ENCODE measurements around the gene MTM1. TPM values are rescaled to one million over a fixed set of nuclear protein-coding genes. Genes with fewer than 3 reads are reported as not detected.

Gene MTM1
- total RNA-seq, 1 donor from 2014 or later = 15.3 TPM

DNA sequence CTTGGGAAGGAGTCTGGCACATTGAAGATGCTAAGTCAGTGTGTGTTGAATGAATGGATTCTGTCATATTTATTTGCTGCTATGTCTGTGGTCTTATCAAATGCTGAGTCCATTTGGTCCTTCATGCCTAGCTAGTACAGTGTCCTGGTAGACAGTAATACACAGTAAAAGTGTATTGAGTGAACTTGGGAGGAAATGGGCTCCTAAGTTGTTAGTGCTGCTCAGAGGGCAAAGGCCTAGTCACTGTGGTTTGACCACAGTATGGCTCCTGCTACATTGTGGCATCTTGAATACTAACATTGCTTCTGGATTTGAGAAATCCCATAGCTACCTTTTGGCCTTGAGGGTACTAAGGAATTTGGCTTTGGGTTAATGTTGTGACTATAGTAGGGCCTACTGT, 33.9 kb downstream of the MTM1 start:
- Histone ChIP-seq H2AFZ (replicated peaks) (no peak overlapping the region), H3K79me2 (ENCODE audit: low read depth) (no peaks in the 10 kb centered on the region), H3K4me3 (no peak overlapping the region), H3K4me1 (no peaks in the 10 kb centered on the region), H3K27me3 (no peaks in the 10 kb centered on the region), H3K36me3 (no peaks in the 10 kb centered on the region), H3K27ac (no peak overlapping the region), H4K20me1 (ENCODE audit: low read depth) (no peaks in the 10 kb centered on the region), H3K9ac (no peak overlapping the region), H3F3A (ENCODE audit: low read depth) (no peaks in the 10 kb centered on the region), H3K4me2 (no peak overlapping the region), H3K9me3 (ENCODE audit: low read depth) (no peaks in the 10 kb centered on the region)
- Mint-ChIP-seq H3K27me3 (ENCODE audit: insufficient read depth, low read depth) (no peaks in the 10 kb centered on the region), H3K36me3 (peaks cover 4% of the 10 kb centered on the region), H3K4me3 (no peak overlapping the region), H3K9me3 (peaks cover 2% of the 10 kb centered on the region), H3K4me1 (no peaks in the 10 kb centered on the region), H3K27ac (no peak overlapping the region)
- no peak for TF ChIP-seq EZH2phosphoT487 (IDR thresholded peaks at IDR 0.05)
- TF ChIP-seq EZH2 (IDR thresholded peaks at IDR 0.05) = no peak
- no peak for DNase-seq (ENCODE audit: low spot score)

DNA sequence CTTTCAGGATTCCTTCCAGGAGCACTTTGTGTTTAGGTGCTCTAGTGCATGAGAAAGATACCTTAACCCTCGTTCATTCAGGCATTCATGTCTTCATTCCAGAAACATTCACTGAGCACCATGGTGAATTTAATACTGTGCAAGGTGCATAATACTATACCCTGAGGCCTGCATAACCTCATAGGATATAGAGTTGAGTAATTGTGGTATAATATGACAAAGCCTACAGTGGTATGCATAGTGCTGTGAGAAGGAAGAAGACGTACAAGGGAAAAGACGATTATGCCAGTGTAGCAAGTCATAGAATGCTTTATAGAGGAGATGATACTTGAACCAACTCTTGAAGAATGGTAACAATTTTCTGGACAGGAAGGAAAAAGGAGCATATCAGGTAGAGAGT, 34.3 kb downstream of the MTM1 start:
- Histone ChIP-seq H2AFZ (replicated peaks) (no peak overlapping the region), H3K79me2 (ENCODE audit: low read depth) (no peaks in the 10 kb centered on the region), H4K20me1 (ENCODE audit: low read depth) (no peaks in the 10 kb centered on the region), H3K9me3 (ENCODE audit: low read depth) (no peaks in the 10 kb centered on the region), H3K4me2 (no peak overlapping the region), H3K36me3 (no peaks in the 10 kb centered on the region), H3K4me1 (no peaks in the 10 kb centered on the region), H3K4me3 (no peak overlapping the region), H3K27ac (no peak overlapping the region), H3K9ac (no peak overlapping the region), H3F3A (ENCODE audit: low read depth) (no peaks in the 10 kb centered on the region), H3K27me3 (no peaks in the 10 kb centered on the region)
- Mint-ChIP-seq H3K36me3 (peaks cover 7% of the 10 kb centered on the region), H3K27me3 (ENCODE audit: insufficient read depth, low read depth) (no peaks in the 10 kb centered on the region), H3K4me1 (no peaks in the 10 kb centered on the region), H3K4me3 (no peak overlapping the region), H3K27ac (no peak overlapping the region), H3K9me3 (peaks cover 4% of the 10 kb centered on the region)
- TF ChIP-seq EZH2 (IDR thresholded peaks at IDR 0.05) (no peak), EZH2phosphoT487 (IDR thresholded peaks at IDR 0.05) (no peak)
- TF ChIP-seq, protein P1, sequence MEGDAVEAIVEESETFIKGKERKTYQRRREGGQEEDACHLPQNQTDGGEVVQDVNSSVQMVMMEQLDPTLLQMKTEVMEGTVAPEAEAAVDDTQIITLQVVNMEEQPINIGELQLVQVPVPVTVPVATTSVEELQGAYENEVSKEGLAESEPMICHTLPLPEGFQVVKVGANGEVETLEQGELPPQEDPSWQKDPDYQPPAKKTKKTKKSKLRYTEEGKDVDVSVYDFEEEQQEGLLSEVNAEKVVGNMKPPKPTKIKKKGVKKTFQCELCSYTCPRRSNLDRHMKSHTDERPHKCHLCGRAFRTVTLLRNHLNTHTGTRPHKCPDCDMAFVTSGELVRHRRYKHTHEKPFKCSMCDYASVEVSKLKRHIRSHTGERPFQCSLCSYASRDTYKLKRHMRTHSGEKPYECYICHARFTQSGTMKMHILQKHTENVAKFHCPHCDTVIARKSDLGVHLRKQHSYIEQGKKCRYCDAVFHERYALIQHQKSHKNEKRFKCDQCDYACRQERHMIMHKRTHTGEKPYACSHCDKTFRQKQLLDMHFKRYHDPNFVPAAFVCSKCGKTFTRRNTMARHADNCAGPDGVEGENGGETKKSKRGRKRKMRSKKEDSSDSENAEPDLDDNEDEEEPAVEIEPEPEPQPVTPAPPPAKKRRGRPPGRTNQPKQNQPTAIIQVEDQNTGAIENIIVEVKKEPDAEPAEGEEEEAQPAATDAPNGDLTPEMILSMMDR (IDR thresholded peaks at IDR 0.05) = no peak
- DNase-seq (ENCODE audit: low spot score) = no peak

DNA sequence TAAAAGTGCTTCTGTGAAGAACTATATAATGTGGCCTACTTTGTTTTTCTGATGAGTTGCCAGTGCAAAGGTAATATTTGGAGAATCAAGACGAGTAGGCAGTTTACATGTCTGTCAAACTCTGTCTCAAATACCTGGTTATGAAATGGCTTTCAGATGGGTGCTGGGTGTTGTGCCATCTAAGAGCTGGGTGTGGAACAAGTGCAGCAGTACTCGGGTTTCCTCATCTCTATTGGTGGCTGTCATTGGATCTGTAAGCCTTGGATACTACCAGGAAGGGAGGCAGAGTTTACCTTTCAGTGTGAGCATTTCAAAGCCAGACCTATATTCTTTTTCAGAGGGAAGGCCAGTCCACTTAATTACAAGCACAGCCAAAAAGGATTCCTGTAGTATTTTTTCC, 37.2 kb downstream of the MTM1 start:
- H3K4me3 ChIP-seq = no peak overlapping the region
- H3K9ac ChIP-seq = no peak overlapping the region
- no peaks in the 10 kb centered on the region for H3K27me3 ChIP-seq
- H3F3A ChIP-seq (ENCODE audit: low read depth) = no peaks in the 10 kb centered on the region
- TF ChIP-seq EZH2phosphoT487 (IDR thresholded peaks at IDR 0.05) = no peak
- no peak for TF ChIP-seq EZH2 (IDR thresholded peaks at IDR 0.05)
- TF ChIP-seq, protein P1 (IDR thresholded peaks at IDR 0.05) = no peak
- H3K36me3 ChIP-seq = no peaks in the 10 kb centered on the region
- H3K4me1 ChIP-seq = no peaks in the 10 kb centered on the region
- H3K27ac Mint-ChIP-seq = no peak overlapping the region
- no peak overlapping the region for H2AFZ ChIP-seq (replicated peaks)
- no peaks in the 10 kb centered on the region for H3K27me3 Mint-ChIP-seq (ENCODE audit: insufficient read depth, low read depth)
- no peaks in the 10 kb centered on the region for H4K20me1 ChIP-seq (ENCODE audit: low read depth)
- no peak for DNase-seq (ENCODE audit: low spot score)
- no peak overlapping the region for H3K27ac ChIP-seq
- no peaks in the 10 kb centered on the region for H3K79me2 ChIP-seq (ENCODE audit: low read depth)
- no peak overlapping the region for H3K4me3 Mint-ChIP-seq
- peaks cover 8% of the 10 kb centered on the region for H3K9me3 Mint-ChIP-seq
- H3K9me3 ChIP-seq (ENCODE audit: low read depth) = no peaks in the 10 kb centered on the region
- no peak overlapping the region for H3K4me2 ChIP-seq
- no peaks in the 10 kb centered on the region for H3K4me1 Mint-ChIP-seq
- peaks cover 7% of the 10 kb centered on the region for H3K36me3 Mint-ChIP-seq

DNA sequence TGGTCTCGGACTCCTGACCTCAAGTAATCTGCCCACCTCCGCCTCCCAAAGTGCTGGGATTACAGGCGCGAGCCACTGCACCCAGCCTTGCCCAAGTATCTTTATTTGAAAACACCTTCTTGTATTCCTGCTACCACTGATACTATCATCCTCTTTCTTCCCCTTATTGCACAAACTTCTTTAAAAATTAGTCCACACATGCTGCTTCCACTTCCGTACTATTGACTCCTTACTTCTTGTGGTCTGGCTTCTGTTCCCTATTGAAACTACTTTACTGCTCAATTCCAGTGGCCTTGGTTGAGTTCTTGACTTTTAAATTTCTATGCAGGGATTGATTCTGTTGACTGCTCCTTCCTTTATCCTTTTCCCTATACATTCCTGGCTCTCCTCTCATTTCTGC, 38.8 kb downstream of the MTM1 start:
- Histone ChIP-seq H3F3A (ENCODE audit: low read depth) (no peaks in the 10 kb centered on the region), H3K27ac (no peak overlapping the region), H3K9ac (no peak overlapping the region), H3K27me3 (no peaks in the 10 kb centered on the region), H3K4me1 (no peaks in the 10 kb centered on the region), H3K4me2 (no peak overlapping the region), H4K20me1 (ENCODE audit: low read depth) (no peaks in the 10 kb centered on the region), H3K9me3 (ENCODE audit: low read depth) (no peaks in the 10 kb centered on the region), H3K79me2 (ENCODE audit: low read depth) (no peaks in the 10 kb centered on the region), H2AFZ (replicated peaks) (no peak overlapping the region), H3K4me3 (no peak overlapping the region), H3K36me3 (no peaks in the 10 kb centered on the region)
- Mint-ChIP-seq H3K36me3 (peaks cover 7% of the 10 kb centered on the region), H3K27me3 (ENCODE audit: insufficient read depth, low read depth) (no peaks in the 10 kb centered on the region), H3K4me3 (no peak overlapping the region), H3K27ac (no peak overlapping the region), H3K9me3 (peaks cover 8% of the 10 kb centered on the region), H3K4me1 (no peaks in the 10 kb centered on the region)
- no peak for DNase-seq (ENCODE audit: low spot score)
- TF ChIP-seq EZH2phosphoT487 (IDR thresholded peaks at IDR 0.05) = no peak
